DOHH2 (cell line): ENCODE data around the gene IL1RAPL1.

Source experiments
- H3F3A ChIP-seq: fragments of 200-600 bp; sonication (generic), shearing (Covaris generic); 2 replicates; pipeline ENCODE4 v1.6.0; 2016; ENCODE audit warnings: antibody characterized with exemption, mild to moderate bottlenecking; ENCODE audit not compliant: control insufficient read depth, insufficient read depth
- H3K27ac ChIP-seq: fragments of 200-600 bp; sonication (generic); 2 replicates; pipeline ENCODE4 v1.5.1; 2014; ENCODE audit warnings: low read depth, mild to moderate bottlenecking, low read length, moderate library complexity
- H3K27me3 ChIP-seq: fragments of 200-600 bp; sonication (generic); 2 replicates; pipeline ENCODE4 v1.6.1; 2014; ENCODE audit warnings: mild to moderate bottlenecking, low read length, mixed read lengths; ENCODE audit not compliant: control insufficient read depth
- H3K36me3 ChIP-seq: fragments of 200-600 bp; sonication (generic); 2 replicates; pipeline ENCODE4 v1.6.1; 2014; ENCODE audit warnings: mild to moderate bottlenecking, low read length, moderate library complexity, mixed read lengths; ENCODE audit not compliant: control insufficient read depth
- H3K4me1 ChIP-seq: fragments of 200-600 bp; sonication (generic); 2 replicates; pipeline ENCODE4 v1.6.1; 2014; ENCODE audit warnings: mild to moderate bottlenecking, low read length, mixed read lengths; ENCODE audit not compliant: control insufficient read depth
- H3K4me2 ChIP-seq: fragments of 200-600 bp; sonication (generic); 2 replicates; pipeline ENCODE4 v1.6.0; 2014; ENCODE audit warnings: mild to moderate bottlenecking, low read length, moderate library complexity
- H3K4me3 ChIP-seq: fragments of 200-600 bp; sonication (generic); 2 replicates; pipeline ENCODE4 v1.5.1; 2014; ENCODE audit warnings: mild to moderate bottlenecking, low read length, mixed read lengths
- H3K79me2 ChIP-seq: fragments of 200-600 bp; sonication (generic); 2 replicates; pipeline ENCODE4 v1.6.1; 2014; ENCODE audit warnings: mild to moderate bottlenecking, low read length, mixed read lengths; ENCODE audit not compliant: control insufficient read depth
- H3K9me2 ChIP-seq: fragments of 200-600 bp; sonication (generic); replicated peaks from 2 replicates; pipeline ENCODE4 v1.6.1; 2014; ENCODE audit warnings: mild to moderate bottlenecking, low read length, mixed read lengths; ENCODE audit not compliant: control insufficient read depth
- H3K9me3 ChIP-seq: fragments of 200-600 bp; sonication (generic); 2 replicates; pipeline ENCODE4 v1.6.1; 2014; ENCODE audit warnings: antibody characterized with exemption, low read length, mixed read lengths; ENCODE audit not compliant: control insufficient read depth, insufficient read depth
- H4K20me1 ChIP-seq: fragments of 200-600 bp; sonication (generic); 2 replicates; pipeline ENCODE4 v1.6.0; 2014; ENCODE audit warnings: low read depth, mild to moderate bottlenecking, antibody characterized with exemption, low read length, moderate library complexity; ENCODE audit not compliant: control insufficient read depth, insufficient read depth
- CTCF ChIP-seq: fragments of 200-600 bp; sonication (generic); IDR thresholded peaks from one replicate; pipeline ENCODE4 v1.5.1; 2014; ENCODE audit warnings: antibody characterized with exemption, mild to moderate bottlenecking, low read depth, low read length; ENCODE audit not compliant: poor library complexity, severe bottlenecking
- EZH2phosphoT487 ChIP-seq: fragments of 200-600 bp; sonication (generic); IDR thresholded peaks from 2 replicates; pipeline ENCODE4 v1.6.1; 2017; ENCODE audit warnings: borderline replicate concordance, mild to moderate bottlenecking, antibody characterized with exemption, low read length, moderate library complexity, mixed read lengths

The IL1RAPL1 gene

GRCh38 chrX:29143756-29144155 lies 556.5 kb downstream of the IL1RAPL1 start:
- H3K79me2 ChIP-seq = no peaks in the 10 kb centered on the region
- no peaks in the 10 kb centered on the region for H3K27me3 ChIP-seq
- no peaks in the 10 kb centered on the region for H4K20me1 ChIP-seq
- no peaks in the 10 kb centered on the region for H3K4me1 ChIP-seq
- no peaks in the 10 kb centered on the region for H3K9me2 ChIP-seq
- H3K27ac ChIP-seq = no peak overlapping the region
- no peak overlapping the region for H3K4me3 ChIP-seq
- no peaks in the 10 kb centered on the region for H3F3A ChIP-seq
- no peak for TF ChIP-seq EZH2phosphoT487
- no peak for TF ChIP-seq CTCF
- H3K4me2 ChIP-seq = no peak overlapping the region
- no peaks in the 10 kb centered on the region for H3K36me3 ChIP-seq
- no peaks in the 10 kb centered on the region for H3K9me3 ChIP-seq

GRCh38 chrX:29145316-29145715 lies 558.1 kb downstream of the IL1RAPL1 start:
- H3F3A ChIP-seq = no peaks in the 10 kb centered on the region
- no peaks in the 10 kb centered on the region for H4K20me1 ChIP-seq
- no peaks in the 10 kb centered on the region for H3K9me3 ChIP-seq
- no peak overlapping the region for H3K4me2 ChIP-seq
- no peak for TF ChIP-seq EZH2phosphoT487
- H3K79me2 ChIP-seq = no peaks in the 10 kb centered on the region
- no peak overlapping the region for H3K4me3 ChIP-seq
- no peaks in the 10 kb centered on the region for H3K4me1 ChIP-seq
- H3K27ac ChIP-seq = no peak overlapping the region
- H3K27me3 ChIP-seq = no peaks in the 10 kb centered on the region
- no peaks in the 10 kb centered on the region for H3K36me3 ChIP-seq
- no peaks in the 10 kb centered on the region for H3K9me2 ChIP-seq

GRCh38 chrX:29148511-29148910 lies 561.3 kb downstream of the IL1RAPL1 start:
- Histone ChIP-seq H3K4me1 (no peaks in the 10 kb centered on the region), H3F3A (no peaks in the 10 kb centered on the region), H3K4me2 (no peak overlapping the region), H3K79me2 (no peaks in the 10 kb centered on the region), H3K36me3 (no peaks in the 10 kb centered on the region), H4K20me1 (no peaks in the 10 kb centered on the region), H3K9me3 (no peaks in the 10 kb centered on the region), H3K27ac (no peak overlapping the region), H3K9me2 (no peaks in the 10 kb centered on the region), H3K4me3 (no peak overlapping the region), H3K27me3 (no peaks in the 10 kb centered on the region)
- TF ChIP-seq CTCF (no peak), EZH2phosphoT487 (no peak)

- H3F3A ChIP-seq = no peaks in the 10 kb centered on the region
- H3K4me1 ChIP-seq = no peaks in the 10 kb centered on the region
- no peaks in the 10 kb centered on the region for H3K9me3 ChIP-seq
- H3K27me3 ChIP-seq = no peaks in the 10 kb centered on the region
- H3K36me3 ChIP-seq = no peaks in the 10 kb centered on the region
- no peak overlapping the region for H3K4me2 ChIP-seq
- no peak overlapping the region for H3K4me3 ChIP-seq
- H3K79me2 ChIP-seq = no peaks in the 10 kb centered on the region
- H3K9me2 ChIP-seq = no peaks in the 10 kb centered on the region
- no peak overlapping the region for H3K27ac ChIP-seq
- no peaks in the 10 kb centered on the region for H4K20me1 ChIP-seq
- TF ChIP-seq EZH2phosphoT487 (no peak), CTCF (no peak)
These were observed 568.0 kb downstream of the IL1RAPL1 start for GRCh38 chrX:29155286-29155685.
